ENCODE results near the gene CD82.

DNA sequence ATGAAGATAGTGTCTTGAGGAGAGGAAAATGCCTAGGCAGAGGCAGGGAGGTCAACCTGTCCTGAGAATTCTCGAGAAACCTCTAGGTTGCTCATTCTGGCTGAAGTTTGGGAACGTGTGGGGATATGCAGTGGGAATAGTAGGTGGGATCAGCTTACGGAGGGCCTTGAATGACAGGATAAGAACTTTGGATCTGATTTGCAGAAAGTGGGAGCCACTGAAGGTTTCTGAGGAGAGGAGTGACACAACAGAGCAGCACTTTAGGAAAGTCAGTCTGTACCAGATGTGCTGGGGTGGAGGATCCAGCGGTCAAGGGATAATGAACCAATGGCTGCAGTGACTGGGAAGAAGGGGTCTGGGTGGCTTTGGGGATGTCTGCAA, 2.4 kb downstream of the CD82 start:
- TF ChIP-seq, protein P1, sequence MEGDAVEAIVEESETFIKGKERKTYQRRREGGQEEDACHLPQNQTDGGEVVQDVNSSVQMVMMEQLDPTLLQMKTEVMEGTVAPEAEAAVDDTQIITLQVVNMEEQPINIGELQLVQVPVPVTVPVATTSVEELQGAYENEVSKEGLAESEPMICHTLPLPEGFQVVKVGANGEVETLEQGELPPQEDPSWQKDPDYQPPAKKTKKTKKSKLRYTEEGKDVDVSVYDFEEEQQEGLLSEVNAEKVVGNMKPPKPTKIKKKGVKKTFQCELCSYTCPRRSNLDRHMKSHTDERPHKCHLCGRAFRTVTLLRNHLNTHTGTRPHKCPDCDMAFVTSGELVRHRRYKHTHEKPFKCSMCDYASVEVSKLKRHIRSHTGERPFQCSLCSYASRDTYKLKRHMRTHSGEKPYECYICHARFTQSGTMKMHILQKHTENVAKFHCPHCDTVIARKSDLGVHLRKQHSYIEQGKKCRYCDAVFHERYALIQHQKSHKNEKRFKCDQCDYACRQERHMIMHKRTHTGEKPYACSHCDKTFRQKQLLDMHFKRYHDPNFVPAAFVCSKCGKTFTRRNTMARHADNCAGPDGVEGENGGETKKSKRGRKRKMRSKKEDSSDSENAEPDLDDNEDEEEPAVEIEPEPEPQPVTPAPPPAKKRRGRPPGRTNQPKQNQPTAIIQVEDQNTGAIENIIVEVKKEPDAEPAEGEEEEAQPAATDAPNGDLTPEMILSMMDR (conservative IDR thresholded peaks at IDR 0.05; ENCODE audit: low read depth, low read length), result no peak
- TF ChIP-seq EZH2 (IDR thresholded peaks at IDR 0.05; ENCODE audit: borderline replicate concordance, low read depth, low read length, poor library complexity, severe bottlenecking), result no peak

Measured in A673 (cell line).